ENCODE data around the gene PTPRS.

The PTPRS gene

GRCh38 chr19:5294403-5295160 is 46.0 kb downstream of the PTPRS start:
- Histone ChIP-seq H3K4me3 (IDR thresholded peaks at IDR 0.05; ENCODE audit: insufficient read depth, low read depth, low read length) (no peak overlapping the region), H3K79me2 (ENCODE audit: insufficient read depth, low read depth) (no peaks in the 10 kb centered on the region), H3K4me1 (ENCODE audit: low read depth, poor library complexity, severe bottlenecking) (no peaks in the 10 kb centered on the region), H3K27ac (no peak overlapping the region), H3K27me3 (ENCODE audit: insufficient read depth, low read depth) (peaks cover 5% of the 10 kb centered on the region; the same call in 1 of the 2 replicates), H3K4me2 (no peak overlapping the region), H3K36me3 (ENCODE audit: insufficient read depth) (no peaks in the 10 kb centered on the region), H2AFZ (ENCODE audit: low read depth) (no peak overlapping the region), H3K9ac (no peak overlapping the region), H4K20me1 (ENCODE audit: insufficient read depth) (no peaks in the 10 kb centered on the region)
- TF ChIP-seq, protein P1, sequence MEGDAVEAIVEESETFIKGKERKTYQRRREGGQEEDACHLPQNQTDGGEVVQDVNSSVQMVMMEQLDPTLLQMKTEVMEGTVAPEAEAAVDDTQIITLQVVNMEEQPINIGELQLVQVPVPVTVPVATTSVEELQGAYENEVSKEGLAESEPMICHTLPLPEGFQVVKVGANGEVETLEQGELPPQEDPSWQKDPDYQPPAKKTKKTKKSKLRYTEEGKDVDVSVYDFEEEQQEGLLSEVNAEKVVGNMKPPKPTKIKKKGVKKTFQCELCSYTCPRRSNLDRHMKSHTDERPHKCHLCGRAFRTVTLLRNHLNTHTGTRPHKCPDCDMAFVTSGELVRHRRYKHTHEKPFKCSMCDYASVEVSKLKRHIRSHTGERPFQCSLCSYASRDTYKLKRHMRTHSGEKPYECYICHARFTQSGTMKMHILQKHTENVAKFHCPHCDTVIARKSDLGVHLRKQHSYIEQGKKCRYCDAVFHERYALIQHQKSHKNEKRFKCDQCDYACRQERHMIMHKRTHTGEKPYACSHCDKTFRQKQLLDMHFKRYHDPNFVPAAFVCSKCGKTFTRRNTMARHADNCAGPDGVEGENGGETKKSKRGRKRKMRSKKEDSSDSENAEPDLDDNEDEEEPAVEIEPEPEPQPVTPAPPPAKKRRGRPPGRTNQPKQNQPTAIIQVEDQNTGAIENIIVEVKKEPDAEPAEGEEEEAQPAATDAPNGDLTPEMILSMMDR (conservative IDR thresholded peaks at IDR 0.05; ENCODE audit: low read depth, low read length) = no peak

DNA sequence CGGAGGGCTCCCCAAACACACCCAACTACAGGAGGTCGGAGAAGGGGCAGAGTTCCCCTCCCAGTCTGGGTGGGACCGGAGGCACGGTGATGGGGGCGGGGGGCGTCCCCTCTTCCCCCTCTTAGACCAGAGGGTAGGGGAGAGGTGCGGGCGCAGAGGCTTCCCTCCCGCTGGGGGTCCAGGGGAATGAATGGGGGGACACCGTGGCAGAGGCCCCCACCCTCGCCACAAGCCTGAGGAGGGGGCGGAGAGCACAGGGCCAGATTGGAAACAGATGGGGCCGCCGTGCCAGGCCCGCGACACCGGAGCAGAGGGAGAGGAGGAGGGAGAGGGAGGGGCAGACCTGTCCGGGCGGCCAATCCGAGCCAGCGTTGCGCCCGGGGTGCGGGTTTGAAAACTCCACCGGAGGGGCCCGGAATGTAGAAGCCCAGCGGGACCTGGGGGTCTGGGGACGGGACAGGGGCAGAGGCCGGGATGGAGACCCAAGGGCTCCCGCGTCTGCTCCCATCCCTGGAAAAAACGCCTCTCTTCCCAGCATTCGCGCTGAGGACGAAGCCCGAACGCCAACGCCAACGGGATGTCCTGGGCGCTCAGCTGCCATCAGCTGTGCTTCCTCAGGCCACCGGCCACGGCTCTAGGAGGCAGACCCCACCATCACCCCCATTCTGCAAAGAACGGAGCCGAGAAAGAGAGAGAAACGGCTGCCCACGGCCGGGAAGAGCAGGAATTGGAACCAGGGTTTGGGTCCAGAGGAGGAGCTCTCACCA is 46.8 kb downstream of the PTPRS start:
- TF ChIP-seq, protein P1 (conservative IDR thresholded peaks at IDR 0.05; ENCODE audit: low read depth, low read length) = no peak
- H3K4me2 ChIP-seq = no peak overlapping the region
- no peak overlapping the region for H3K27ac ChIP-seq
- H3K36me3 ChIP-seq (ENCODE audit: insufficient read depth) = no peaks in the 10 kb centered on the region
- no peaks in the 10 kb centered on the region for H3K4me1 ChIP-seq (ENCODE audit: low read depth, poor library complexity, severe bottlenecking)
- no peaks in the 10 kb centered on the region for H3K79me2 ChIP-seq (ENCODE audit: insufficient read depth, low read depth)
- H2AFZ ChIP-seq (ENCODE audit: low read depth) = no peak overlapping the region
- H4K20me1 ChIP-seq (ENCODE audit: insufficient read depth) = no peaks in the 10 kb centered on the region
- no peak overlapping the region for H3K4me3 ChIP-seq (IDR thresholded peaks at IDR 0.05; ENCODE audit: insufficient read depth, low read depth, low read length)
- peaks cover 5% of the 10 kb centered on the region; the same call in 1 of the 2 replicates for H3K27me3 ChIP-seq (ENCODE audit: insufficient read depth, low read depth)
- H3K9ac ChIP-seq = no peak overlapping the region

GRCh38 chr19:5292822-5293611 is 47.6 kb downstream of the PTPRS start:
- Histone ChIP-seq H2AFZ (ENCODE audit: low read depth) (no peak overlapping the region), H3K4me2 (no peak overlapping the region), H3K9ac (no peak overlapping the region), H3K27me3 (ENCODE audit: insufficient read depth, low read depth) (peaks cover 5% of the 10 kb centered on the region; the same call in 1 of the 2 replicates), H3K79me2 (ENCODE audit: insufficient read depth, low read depth) (no peaks in the 10 kb centered on the region), H3K4me1 (ENCODE audit: low read depth, poor library complexity, severe bottlenecking) (no peaks in the 10 kb centered on the region), H4K20me1 (ENCODE audit: insufficient read depth) (no peaks in the 10 kb centered on the region), H3K36me3 (ENCODE audit: insufficient read depth) (no peaks in the 10 kb centered on the region), H3K27ac (no peak overlapping the region), H3K4me3 (IDR thresholded peaks at IDR 0.05; ENCODE audit: insufficient read depth, low read depth, low read length) (no peak overlapping the region)
- TF ChIP-seq, protein P1 (conservative IDR thresholded peaks at IDR 0.05; ENCODE audit: low read depth, low read length) = no peak

DNA sequence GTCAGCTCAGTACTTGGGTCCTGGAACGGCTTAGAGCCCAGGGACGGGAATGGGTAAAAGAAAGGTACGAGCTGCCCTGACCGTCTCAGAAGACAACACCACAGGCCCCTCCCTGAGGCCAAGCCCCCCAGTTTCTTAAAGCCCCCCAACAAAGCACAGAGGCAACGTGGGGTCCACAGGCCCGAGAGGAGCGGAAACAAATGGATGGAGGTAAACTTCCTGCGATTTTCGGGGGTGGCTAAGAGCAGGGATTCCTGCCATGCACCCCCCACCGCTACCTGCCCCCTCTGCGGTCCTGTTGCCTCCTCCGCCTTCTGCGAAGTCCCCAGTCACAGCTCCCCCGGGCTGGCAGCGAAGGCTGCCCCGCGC is 48.2 kb downstream of the PTPRS start:
- peaks cover 5% of the 10 kb centered on the region; the same call in 1 of the 2 replicates for H3K27me3 ChIP-seq (ENCODE audit: insufficient read depth, low read depth)
- no peak overlapping the region for H3K27ac ChIP-seq
- no peak overlapping the region for H3K4me3 ChIP-seq (IDR thresholded peaks at IDR 0.05; ENCODE audit: insufficient read depth, low read depth, low read length)
- TF ChIP-seq, protein P1 (conservative IDR thresholded peaks at IDR 0.05; ENCODE audit: low read depth, low read length) = no peak
- H3K4me2 ChIP-seq = no peak overlapping the region
- no peaks in the 10 kb centered on the region for H3K79me2 ChIP-seq (ENCODE audit: insufficient read depth, low read depth)
- no peaks in the 10 kb centered on the region for H3K36me3 ChIP-seq (ENCODE audit: insufficient read depth)
- no peak overlapping the region for H2AFZ ChIP-seq (ENCODE audit: low read depth)
- H4K20me1 ChIP-seq (ENCODE audit: insufficient read depth) = no peaks in the 10 kb centered on the region
- no peak overlapping the region for H3K9ac ChIP-seq
- H3K4me1 ChIP-seq (ENCODE audit: low read depth, poor library complexity, severe bottlenecking) = no peaks in the 10 kb centered on the region
